LHCN-M2 (cell line): ENCODE data around the gene SLC9A3. TPM values are rescaled to one million over a fixed set of nuclear protein-coding genes. Genes with fewer than 3 reads are reported as not detected.

Experiments
- DNase-seq: peaks from one replicate; pipeline ENCODE4 v3.0.0-alpha.2; 2012; ENCODE audit warnings: low read depth
- total RNA-seq: library from RNA; depleted of rRNA; stranded (reverse); fragments of >200 nt; gene quantifications from 2 replicates; pipeline ENCODE4 v1.2.3, GENCODE V29; 2014

Gene SLC9A3
- total RNA-seq, 1 experiment from 2014 or later: 4.4 TPM

- no peak for DNase-seq
These were observed 2.3 kb upstream of the SLC9A3 start for GRCh38 chr5:526456-527088.

DNA sequence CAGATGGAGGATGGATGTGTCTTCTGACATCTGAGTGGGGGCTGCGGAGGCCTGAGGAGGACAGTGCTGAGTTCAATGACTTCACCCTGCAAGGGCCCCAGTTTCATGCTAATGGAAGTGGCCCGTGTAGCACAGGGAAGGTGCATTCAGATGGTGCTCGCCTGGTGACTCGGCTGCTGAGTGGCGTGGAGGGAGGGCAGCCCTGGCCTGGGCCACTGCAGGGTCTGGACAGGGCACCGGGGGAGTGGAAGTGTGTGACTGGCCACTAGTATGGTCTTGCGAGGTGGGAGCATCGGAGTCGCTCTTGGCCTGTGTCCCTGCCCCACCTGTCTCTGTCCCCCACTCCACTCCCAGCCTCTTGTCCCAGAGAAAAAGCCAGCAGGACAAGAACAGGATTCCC, 1.7 kb upstream of the SLC9A3 start:
- no peak for DNase-seq

GRCh38 chr5:524973-525761, 918 bp upstream of the SLC9A3 start:
- no peak for DNase-seq

DNA sequence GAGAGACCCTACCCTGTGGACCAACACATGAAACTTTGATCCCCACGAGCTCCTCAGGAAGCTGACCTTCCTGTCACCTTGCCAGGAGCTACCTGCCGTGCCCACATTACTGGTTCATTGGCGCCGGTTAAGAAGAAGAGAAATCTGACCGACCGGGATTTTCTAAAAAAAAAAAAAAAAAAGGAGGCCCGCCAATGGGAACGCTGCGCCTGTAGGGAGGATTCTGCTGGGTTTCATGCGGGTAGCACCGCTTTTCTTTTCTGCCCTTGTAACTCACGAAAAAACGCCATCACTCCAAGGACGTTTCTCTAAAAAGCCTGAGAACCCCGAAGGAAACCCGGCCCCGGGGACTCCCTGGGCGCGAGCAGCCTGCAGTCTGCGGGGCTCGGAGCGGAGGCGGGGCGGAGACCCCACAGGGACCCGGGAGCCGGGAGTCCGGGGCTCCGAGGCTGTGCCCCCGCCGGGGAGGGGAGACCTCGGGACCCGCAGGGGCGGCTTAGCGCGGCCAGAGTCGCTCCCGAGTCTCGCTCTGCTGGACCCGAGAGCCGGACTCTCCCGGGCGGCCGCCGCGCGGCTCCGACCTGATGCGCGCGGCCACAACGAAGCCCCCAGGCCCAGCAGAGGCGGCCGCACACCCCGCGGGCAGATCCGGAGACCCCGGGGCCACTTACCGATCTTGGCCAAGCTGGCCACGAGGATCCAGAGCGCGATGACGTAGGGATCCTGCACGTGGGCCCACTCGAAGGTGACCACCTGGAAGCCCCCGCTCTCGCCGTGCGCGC, 617 bp downstream of the SLC9A3 start:
- DNase-seq: no peak

DNA sequence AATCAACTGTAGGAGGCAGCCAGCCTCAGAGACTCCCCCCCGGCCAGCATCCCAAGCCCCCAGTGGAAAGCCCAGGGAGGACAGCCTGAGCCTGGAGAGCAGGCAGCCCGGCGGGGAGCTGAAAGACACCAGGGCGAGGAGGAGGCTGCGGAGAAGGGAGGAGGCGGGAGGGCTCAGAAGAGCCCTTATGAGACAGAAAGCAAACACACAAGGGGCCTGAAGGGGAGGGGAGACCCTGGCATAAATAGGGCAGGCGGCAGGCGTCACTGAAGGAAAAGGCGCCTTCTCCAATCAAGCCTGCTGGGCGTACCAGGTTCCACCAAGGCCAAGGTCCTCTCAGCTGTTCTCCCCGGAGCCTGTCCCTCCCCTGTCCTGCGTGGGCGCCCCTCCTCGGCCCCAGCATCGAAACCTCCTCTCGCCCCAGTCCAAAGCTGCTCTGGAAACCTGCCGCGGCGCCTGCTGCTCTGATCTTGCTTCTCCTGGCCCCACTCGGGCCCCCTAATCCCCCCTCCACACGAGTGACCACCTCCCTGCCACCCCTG, 1.3 kb downstream of the SLC9A3 start:
- DNase-seq: no peak

GRCh38 chr5:522116-522515, 2.1 kb downstream of the SLC9A3 start:
- DNase-seq: no peak

- DNase-seq: no peak
These were observed 2.6 kb downstream of the SLC9A3 start for GRCh38 chr5:521680-522079.

DNA sequence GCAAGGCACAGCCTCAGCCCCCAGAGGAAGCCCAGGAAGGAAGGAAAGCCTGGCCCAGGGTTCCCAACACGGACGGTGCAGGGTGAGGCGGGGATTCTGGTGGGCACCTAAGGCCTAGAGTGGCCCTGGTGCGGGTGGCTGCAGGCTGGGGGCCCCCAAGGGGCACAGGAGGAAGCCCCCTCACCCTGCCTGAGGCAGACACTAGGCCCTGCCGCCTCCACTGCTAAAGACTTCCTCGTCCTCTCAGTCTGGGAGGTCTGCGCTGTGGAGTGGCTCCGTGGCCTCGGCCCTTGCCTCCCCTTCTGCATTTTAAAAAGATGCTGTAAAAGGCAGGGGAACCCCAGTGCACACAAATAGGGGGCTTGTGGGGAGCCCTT, 3.4 kb downstream of the SLC9A3 start:
- no peak for DNase-seq

GRCh38 chr5:520196-520849, 3.9 kb downstream of the SLC9A3 start:
- no peak for DNase-seq

DNA sequence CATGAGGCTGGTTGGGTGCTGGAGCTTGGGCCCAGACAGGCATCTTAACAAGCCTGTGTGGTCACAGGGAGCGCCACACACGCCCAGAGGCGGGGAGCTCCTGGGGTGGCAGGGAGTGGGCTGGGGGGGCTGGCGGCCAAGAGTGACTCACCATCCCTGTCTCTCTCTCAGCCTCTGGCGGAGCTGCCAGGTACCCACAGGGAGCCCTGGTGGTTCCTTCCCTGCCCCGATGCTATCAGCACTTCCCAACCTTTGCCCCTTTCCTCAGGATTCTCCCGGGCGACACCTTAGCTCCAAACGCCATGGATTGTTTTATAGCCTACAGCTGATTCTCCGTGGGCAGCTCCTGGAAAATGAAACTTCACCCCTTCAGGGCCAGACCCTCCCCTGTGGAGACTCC, 5.5 kb downstream of the SLC9A3 start:
- DNase-seq: no peak

DNA sequence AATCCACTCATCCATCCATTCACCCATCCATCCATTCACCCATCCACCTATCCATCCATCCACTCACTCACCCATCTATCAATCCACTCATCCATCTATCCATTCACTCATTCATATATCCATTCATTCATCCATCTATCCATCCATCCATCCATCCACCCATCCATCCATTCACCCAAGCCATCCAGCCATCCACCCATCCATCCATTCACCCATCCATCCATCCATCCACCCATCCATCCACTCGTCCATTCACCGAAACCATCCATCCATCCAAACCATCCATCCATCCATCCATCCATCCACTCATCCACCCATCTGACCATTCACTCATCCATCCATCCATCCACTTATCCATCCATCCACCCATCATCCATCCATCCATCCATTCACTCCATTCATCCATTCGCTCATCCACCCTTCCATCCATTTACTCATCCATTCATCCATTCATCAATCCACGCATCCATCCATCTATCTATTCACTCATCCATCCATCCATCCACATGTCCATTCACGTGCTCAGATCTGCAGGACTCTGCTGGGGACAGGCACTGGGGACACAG, 6.6 kb downstream of the SLC9A3 start:
- no peak for DNase-seq

GRCh38 chr5:516980-517379, 7.3 kb downstream of the SLC9A3 start:
- no peak for DNase-seq

DNA sequence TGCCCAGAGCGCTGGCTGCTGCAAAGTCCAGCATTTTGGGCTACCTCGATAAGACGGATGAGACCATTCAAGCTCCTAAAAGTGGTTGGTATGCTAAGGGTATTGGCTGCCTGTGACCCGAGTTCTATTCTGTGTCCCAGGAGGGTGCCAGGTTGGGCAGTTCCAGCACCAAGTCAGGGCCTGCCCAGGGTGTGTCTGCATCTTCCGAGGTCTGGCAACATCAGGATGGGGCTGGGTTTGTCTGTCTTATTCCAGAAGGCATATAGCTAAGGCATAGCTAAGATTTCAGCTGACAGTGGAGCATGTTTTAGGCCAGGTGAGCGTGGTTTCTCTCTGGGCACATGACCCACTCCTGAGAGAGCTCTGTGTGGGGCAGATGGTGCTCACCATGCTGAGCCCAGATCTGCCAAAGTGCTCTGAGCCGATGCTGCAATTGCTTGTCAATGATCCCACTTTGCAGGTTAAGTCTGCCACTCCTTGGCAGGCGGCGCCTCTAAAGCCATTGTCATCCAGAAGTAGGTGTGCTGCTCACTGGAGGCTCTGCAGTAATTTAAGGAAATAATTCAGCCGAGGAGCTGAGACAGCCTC, 7.8 kb downstream of the SLC9A3 start:
- no peak for DNase-seq

- DNase-seq: no peak
These were observed 8.9 kb downstream of the SLC9A3 start for GRCh38 chr5:515273-515836.

DNA sequence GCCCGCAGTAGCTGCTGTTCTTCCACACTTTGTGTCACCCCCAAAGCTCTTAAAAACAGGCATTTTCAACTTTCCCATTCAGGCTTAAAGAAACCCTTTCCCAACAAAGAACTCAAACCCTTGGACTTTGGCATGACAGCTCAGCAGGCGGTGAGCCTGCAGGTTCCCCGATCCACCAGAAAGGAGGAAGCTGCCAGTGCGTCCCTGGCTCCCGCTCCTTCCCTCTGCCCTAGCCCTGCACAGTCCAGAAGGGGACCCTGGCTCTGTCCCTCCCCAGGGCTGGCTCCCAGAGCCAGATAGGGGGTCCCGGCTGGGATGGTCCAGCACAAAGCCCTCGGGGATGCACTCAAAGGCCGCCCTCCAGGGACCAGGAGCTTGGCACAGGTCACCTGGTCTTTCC, 9.6 kb downstream of the SLC9A3 start:
- DNase-seq: no peak

DNA sequence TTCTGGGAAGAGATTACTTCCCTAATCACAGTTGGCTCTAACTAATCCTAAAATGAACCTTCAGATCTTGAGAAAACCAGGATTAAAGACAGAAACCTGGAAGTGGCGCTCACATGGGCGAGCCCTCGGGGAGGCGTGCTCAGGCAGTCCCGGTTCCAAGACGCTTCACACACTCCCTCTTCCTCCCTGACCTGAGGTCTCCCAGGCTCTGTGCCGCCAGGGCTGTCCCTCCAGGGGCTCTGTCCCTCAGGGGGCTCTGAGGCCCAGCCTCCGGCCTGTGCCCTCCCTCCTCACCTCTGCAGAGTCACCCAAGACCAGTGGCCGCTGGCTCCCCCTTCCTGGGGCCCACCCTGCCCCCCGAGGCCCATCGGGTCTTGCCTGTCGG, 10.2 kb downstream of the SLC9A3 start:
- DNase-seq: no peak

DNA sequence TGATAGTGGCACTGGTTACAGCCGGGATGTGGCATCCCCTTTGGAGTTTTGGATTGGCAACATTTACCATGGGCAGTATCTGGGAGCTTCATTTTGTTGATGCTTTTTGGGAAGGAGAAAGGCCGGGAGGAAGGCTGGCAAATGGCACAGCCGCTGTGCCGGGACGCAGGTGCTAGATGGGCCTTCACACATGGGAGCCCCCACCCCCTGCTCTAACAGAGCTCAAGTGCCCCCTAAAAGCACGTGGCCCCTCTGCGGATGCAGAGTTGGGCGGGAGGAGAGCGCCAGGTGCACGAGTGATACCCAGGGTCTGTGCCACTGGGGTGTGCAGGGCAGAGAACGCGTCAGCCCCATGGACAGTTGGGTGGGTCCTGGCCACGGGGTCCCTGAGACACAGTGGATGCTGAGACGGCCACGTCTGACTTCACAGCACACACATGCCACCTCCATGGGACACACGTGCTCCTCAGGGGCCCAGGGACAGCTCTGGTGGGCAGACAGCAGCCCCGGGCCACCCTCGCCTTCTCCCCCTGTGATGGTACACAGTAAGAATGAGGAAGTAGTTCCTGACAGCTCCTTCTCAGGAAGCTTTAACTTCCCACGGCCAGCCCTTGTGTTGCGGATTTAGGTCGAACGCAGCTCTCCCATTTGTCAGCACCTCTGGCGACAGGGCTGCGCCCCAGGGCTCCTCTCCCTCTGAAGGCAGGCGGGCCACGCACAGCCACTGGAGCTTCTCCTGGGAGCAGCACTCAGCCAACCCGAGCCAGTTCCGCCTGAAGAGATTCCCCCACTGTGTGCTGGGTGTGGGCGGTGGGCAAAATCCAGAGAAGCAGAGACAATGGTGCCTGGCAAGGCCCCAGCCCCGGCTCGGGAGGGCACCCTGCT, 10.8 kb downstream of the SLC9A3 start:
- DNase-seq: no peak

- no peak for DNase-seq
These were observed 12.8 kb downstream of the SLC9A3 start for GRCh38 chr5:511476-511875.

- no peak for DNase-seq
These were observed 13.7 kb downstream of the SLC9A3 start for GRCh38 chr5:510521-510920.
